Measurements from ENCODE around the gene RABEP2. TPM values are rescaled to one million over a fixed set of nuclear protein-coding genes. Genes with fewer than 3 reads are reported as not detected.

RABEP2 gene
- total RNA-seq, 2 donors from 2014 or later: 10.8 to 14.1 TPM

DNA sequence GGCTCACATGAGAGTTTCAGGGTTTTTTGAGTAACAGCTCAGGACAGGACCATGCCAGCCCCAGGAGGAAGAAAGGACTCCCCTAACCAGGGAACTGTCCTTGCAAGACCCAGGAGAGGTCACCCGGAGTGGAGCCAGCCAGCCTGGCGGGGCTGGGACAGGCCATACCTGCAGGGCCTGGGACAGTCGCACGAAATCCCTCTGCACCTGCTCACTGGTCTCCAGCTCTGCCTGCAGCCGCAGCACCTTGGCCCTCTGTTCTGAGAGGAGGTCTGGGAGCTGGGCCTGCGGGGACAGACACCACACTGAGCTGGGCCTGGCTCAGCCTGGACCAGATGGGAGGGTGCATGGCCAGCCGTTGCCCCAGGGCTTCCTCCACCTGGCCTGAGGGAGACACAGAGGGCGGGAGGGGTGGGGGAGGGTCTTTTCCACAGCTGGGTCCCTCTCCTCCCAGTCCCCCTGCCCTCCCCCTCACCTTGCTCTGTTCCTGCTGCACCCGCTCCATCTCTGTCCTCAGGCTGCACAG is 19.7 kb downstream of the RABEP2 start:
- Mint-ChIP-seq H3K27ac (no peak overlapping the region), H3K27me3 (ENCODE audit: low read depth) (no peaks in the 10 kb centered on the region), H3K4me1 (ENCODE audit: low read depth) (no peaks in the 10 kb centered on the region), H3K9me3 (no peaks in the 10 kb centered on the region), H3K4me3 (no peak overlapping the region), H3K36me3 (ENCODE audit: insufficient read depth in 2 of 2) (no peaks in the 10 kb centered on the region)
- ATAC-seq (replicated peaks in 1 of 2) (no peak), DNase-seq (no peak)

DNA sequence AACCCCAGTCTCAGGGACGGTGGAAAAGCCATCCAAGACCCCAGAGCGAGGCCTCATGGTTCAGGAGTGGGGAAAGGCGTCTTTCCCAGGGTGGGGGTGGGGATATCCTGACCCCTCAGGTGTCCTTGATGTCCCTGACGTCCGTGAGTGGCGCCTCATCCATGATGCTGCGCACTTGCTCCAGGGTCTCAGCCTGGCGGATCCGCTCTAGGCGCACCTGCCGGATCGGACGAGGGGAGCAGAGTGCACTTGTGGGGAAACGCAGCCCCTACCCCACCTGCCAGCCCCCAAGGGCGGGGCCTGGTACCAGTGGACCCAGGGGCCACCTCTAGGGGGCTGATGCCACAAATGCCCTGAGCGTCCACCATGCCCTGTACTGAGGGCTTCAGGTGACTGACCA is 20.2 kb downstream of the RABEP2 start:
- Mint-ChIP-seq H3K4me1 (ENCODE audit: low read depth) (no peaks in the 10 kb centered on the region), H3K27ac (no peak overlapping the region), H3K4me3 (no peak overlapping the region), H3K36me3 (ENCODE audit: insufficient read depth in 2 of 2) (no peaks in the 10 kb centered on the region), H3K9me3 (no peaks in the 10 kb centered on the region), H3K27me3 (ENCODE audit: low read depth) (no peaks in the 10 kb centered on the region)
- no peak for DNase-seq
- no peak for ATAC-seq (replicated peaks in 1 of 2)

DNA sequence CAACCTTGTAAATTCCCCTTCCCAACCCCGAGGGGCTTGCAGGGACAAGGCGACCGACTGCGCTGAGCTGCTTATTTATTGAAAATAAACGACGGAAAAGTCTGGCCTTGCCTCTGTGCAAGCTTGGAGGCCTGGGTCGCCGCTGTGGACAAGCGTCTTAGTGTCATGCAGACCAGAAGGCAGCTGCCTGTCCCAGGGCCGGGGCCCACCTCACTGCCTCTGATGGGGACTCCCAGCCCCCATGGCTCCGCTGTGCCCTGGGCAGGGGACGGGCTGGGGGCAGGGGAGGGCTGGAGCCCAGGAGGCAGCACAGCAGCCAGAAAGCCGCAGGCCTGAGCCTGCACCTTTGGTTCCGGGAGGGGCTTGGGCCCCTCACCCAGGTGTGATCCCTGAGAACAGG is 20.7 kb downstream of the RABEP2 start:
- H3K27me3 Mint-ChIP-seq (ENCODE audit: low read depth): no peaks in the 10 kb centered on the region
- no peak for DNase-seq
- H3K4me3 Mint-ChIP-seq: no peak overlapping the region
- no peaks in the 10 kb centered on the region for H3K4me1 Mint-ChIP-seq (ENCODE audit: low read depth)
- H3K9me3 Mint-ChIP-seq: no peaks in the 10 kb centered on the region
- H3K36me3 Mint-ChIP-seq (ENCODE audit: insufficient read depth in 2 of 2): no peaks in the 10 kb centered on the region
- H3K27ac Mint-ChIP-seq: no peak overlapping the region
- no peak for ATAC-seq (replicated peaks in 1 of 2)

DNA sequence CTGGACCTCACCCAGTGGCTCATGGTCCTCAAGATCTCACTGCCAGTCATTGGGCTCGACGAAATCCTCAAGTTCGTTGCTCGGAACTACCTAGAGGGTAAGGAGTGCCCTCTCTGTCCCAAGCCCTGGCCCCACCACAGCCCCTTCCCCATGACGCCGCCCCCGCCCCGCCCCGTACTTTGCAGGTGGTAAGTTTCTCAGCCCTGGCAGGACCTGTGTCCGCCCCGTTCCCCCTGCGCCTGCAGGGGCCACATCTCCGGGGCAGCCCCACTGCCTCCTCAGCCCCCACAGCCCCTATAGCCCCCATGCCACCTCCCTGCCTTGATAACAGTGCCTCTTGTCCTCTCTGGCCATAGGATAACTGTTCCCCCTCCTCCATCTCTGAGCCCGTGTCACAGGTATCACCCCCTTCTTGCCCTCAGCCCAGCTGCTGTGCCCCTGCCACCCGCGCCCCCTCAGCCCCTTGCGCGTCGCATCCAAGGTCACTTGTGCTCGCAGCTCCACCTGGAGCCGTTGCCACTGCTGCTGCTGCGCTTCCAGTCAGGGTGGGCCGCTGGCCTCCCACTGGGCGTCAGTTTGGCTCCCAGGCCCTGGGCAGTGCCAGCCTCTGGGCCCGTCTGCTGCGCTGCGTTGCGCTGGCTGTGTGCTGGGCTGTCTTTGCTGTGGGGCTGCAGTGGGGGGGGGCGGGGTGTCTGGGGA is 21.5 kb downstream of the RABEP2 start:
- no peaks in the 10 kb centered on the region for H3K27me3 Mint-ChIP-seq (ENCODE audit: low read depth)
- H3K4me3 Mint-ChIP-seq: no peak overlapping the region
- no peak overlapping the region for H3K27ac Mint-ChIP-seq
- ATAC-seq (replicated peaks in 1 of 2): no peak
- no peaks in the 10 kb centered on the region for H3K36me3 Mint-ChIP-seq (ENCODE audit: insufficient read depth in 2 of 2)
- no peaks in the 10 kb centered on the region for H3K4me1 Mint-ChIP-seq (ENCODE audit: low read depth)
- DNase-seq: no peak
- H3K9me3 Mint-ChIP-seq: no peaks in the 10 kb centered on the region

DNA sequence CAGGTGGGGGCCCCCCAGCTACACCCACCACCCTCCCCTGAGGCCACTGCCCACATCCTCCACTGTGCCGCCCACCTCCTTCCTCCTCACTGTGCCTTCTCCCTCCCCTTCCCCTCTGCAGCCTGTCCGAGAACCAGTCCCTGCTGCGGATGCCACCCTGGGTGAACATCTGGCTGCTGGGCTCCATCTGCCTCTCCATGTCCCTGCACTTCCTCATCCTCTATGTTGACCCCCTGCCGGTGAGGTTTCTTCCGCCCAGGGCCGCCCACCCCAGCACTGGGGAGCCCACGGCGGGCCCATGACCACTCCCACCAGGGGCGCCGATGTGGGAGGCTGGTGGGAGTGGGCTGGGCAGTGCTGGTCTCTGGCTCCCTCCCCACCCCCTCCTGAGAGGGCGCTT is 22.1 kb downstream of the RABEP2 start:
- no peak overlapping the region for H3K27ac Mint-ChIP-seq
- ATAC-seq (replicated peaks in 1 of 2): peak in 1 of 2 donors; percentile 18
- no peaks in the 10 kb centered on the region for H3K9me3 Mint-ChIP-seq
- H3K27me3 Mint-ChIP-seq (ENCODE audit: low read depth): no peaks in the 10 kb centered on the region
- no peak for DNase-seq
- H3K4me3 Mint-ChIP-seq: no peak overlapping the region
- H3K4me1 Mint-ChIP-seq (ENCODE audit: low read depth): no peaks in the 10 kb centered on the region
- no peaks in the 10 kb centered on the region for H3K36me3 Mint-ChIP-seq (ENCODE audit: insufficient read depth in 2 of 2)

DNA sequence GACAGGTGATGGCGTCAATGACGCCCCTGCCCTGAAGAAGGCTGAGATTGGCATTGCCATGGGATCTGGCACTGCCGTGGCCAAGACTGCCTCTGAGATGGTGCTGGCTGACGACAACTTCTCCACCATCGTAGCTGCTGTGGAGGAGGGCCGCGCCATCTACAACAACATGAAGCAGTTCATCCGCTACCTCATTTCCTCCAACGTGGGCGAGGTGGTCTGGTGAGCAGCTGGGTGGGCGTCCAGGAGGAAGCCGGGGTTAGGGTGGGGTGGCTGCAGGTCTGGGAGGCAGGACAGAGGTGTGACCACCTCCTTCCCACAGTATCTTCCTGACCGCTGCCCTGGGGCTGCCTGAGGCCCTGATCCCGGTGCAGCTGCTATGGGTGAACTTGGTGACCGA is 23.2 kb downstream of the RABEP2 start:
- Mint-ChIP-seq H3K9me3 (no peaks in the 10 kb centered on the region), H3K27me3 (ENCODE audit: low read depth) (no peaks in the 10 kb centered on the region), H3K27ac (no peak overlapping the region), H3K4me3 (no peak overlapping the region), H3K4me1 (ENCODE audit: low read depth) (no peaks in the 10 kb centered on the region), H3K36me3 (ENCODE audit: insufficient read depth in 2 of 2) (no peaks in the 10 kb centered on the region)
- DNase-seq (no peak), ATAC-seq (replicated peaks in 1 of 2) (no peak)

DNA sequence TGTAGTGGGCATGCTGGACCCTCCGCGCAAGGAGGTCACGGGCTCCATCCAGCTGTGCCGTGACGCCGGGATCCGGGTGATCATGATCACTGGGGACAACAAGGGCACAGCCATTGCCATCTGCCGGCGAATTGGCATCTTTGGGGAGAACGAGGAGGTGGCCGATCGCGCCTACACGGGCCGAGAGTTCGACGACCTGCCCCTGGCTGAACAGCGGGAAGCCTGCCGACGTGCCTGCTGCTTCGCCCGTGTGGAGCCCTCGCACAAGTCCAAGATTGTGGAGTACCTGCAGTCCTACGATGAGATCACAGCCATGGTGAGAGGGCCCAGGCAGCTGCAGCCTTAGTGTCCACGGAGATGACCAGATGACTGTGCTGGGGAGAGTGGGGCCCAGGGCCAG is 24.4 kb downstream of the RABEP2 start:
- Mint-ChIP-seq H3K9me3 (no peaks in the 10 kb centered on the region), H3K27ac (no peak overlapping the region), H3K4me1 (ENCODE audit: low read depth) (no peaks in the 10 kb centered on the region), H3K27me3 (ENCODE audit: low read depth) (no peaks in the 10 kb centered on the region), H3K36me3 (ENCODE audit: insufficient read depth in 2 of 2) (no peaks in the 10 kb centered on the region), H3K4me3 (no peak overlapping the region)
- DNase-seq (no peak), ATAC-seq (replicated peaks in 1 of 2) (no peak)

DNA sequence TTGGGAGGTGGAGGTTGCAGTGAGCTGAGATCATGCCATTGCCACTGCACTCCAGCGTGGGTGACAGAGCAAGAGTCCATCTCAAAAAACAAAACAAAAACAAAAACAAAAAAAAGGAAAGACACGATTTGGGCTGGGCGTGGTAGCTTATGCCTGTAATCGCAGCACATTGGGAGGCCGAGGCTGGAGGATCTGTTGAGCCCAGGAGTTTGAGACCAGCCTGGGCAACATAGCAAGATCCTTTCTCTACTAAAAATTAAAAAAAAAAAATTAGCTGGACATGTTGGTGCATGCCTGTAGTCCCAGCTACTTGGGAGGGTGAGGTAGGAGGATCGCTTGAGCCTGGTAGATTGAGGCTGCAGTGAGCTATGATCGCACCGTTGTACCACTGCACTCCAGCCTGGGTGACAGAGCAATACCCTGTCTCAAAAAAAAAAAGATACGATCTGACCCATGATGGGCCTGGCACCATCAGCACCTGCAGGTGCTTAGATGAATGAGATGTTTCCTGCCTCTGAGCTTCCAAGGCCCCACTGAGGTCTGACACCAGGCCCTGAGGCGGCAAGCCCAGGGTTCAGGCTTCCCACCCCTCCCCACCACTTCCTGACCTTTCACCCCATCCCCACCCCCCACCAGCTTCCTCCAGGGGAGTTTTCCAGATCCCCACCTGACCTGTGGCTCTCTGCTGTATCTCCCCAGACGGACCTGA is 25.0 kb downstream of the RABEP2 start:
- DNase-seq (no peak), ATAC-seq (replicated peaks in 1 of 2) (no peak)
- H3K9me3 Mint-ChIP-seq: no peaks in the 10 kb centered on the region
- H3K27ac Mint-ChIP-seq: no peak overlapping the region
- H3K36me3 Mint-ChIP-seq (ENCODE audit: insufficient read depth in 2 of 2): no peaks in the 10 kb centered on the region
- H3K4me3 Mint-ChIP-seq: no peak overlapping the region
- H3K27me3 Mint-ChIP-seq (ENCODE audit: low read depth): no peaks in the 10 kb centered on the region
- no peaks in the 10 kb centered on the region for H3K4me1 Mint-ChIP-seq (ENCODE audit: low read depth)

DNA sequence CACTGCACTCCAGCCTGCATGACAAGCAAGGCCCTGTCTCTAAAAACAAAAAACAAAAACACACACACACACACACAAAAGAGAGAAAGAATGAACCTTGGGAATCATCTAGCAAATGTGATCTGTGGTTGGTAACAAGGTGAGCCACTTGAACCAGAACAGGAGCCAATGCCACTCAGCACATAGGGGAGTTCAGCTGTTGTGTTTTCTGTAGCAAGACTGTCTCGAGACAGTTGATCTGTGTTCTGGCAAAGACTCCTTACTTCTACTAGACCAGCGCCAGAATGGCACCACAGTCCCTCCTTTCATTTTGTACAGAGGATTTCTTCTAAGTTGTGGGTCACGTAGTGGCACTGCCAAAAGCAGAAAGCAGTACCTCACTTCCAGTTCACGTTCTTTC is 26.1 kb downstream of the RABEP2 start:
- H3K27me3 Mint-ChIP-seq (ENCODE audit: low read depth): no peaks in the 10 kb centered on the region
- ATAC-seq (replicated peaks in 1 of 2) (no peak), DNase-seq (no peak)
- no peak overlapping the region for H3K4me3 Mint-ChIP-seq
- H3K36me3 Mint-ChIP-seq (ENCODE audit: insufficient read depth in 2 of 2): no peaks in the 10 kb centered on the region
- H3K9me3 Mint-ChIP-seq: no peaks in the 10 kb centered on the region
- H3K27ac Mint-ChIP-seq: no peak overlapping the region
- no peaks in the 10 kb centered on the region for H3K4me1 Mint-ChIP-seq (ENCODE audit: low read depth)

DNA sequence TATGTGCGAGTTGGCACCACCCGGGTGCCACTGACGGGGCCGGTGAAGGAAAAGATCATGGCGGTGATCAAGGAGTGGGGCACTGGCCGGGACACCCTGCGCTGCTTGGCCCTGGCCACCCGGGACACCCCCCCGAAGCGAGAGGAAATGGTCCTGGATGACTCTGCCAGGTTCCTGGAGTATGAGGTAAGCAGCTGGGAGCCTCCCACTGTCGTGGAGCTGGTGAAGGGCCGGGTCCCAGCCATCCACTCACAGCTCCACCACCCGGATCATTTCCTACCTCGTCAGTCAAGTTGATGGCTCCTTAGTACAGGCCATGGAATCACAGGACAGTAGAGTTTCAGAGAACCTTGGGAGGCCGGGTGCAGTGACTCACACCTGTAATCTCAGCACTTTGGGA is 26.8 kb downstream of the RABEP2 start:
- ATAC-seq (replicated peaks in 1 of 2): no peak
- Mint-ChIP-seq H3K9me3 (no peaks in the 10 kb centered on the region), H3K27ac (no peak overlapping the region), H3K4me1 (ENCODE audit: low read depth) (no peaks in the 10 kb centered on the region), H3K27me3 (ENCODE audit: low read depth) (no peaks in the 10 kb centered on the region), H3K4me3 (no peak overlapping the region), H3K36me3 (ENCODE audit: insufficient read depth in 2 of 2) (no peaks in the 10 kb centered on the region)
- DNase-seq: no peak

DNA sequence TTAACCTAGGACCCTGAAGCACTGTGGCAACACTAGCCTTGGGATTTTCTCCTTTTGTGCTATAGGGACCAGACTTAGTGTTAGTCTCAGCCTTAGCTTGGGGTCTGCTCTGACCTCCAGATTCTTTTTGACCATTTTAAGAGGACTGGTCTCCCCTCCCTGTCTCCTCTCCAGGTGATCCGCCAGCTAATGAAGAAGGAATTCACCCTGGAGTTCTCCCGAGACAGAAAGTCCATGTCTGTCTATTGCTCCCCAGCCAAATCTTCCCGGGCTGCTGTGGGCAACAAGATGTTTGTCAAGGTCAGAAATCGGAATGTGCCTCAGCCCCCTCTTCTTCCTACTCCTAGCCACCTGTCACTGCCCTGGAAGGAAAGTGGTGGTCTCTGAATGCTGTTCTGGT is 27.2 kb downstream of the RABEP2 start:
- Mint-ChIP-seq H3K9me3 (no peaks in the 10 kb centered on the region), H3K4me3 (no peak overlapping the region), H3K36me3 (ENCODE audit: insufficient read depth in 2 of 2) (no peaks in the 10 kb centered on the region), H3K27ac (no peak overlapping the region), H3K4me1 (ENCODE audit: low read depth) (no peaks in the 10 kb centered on the region), H3K27me3 (ENCODE audit: low read depth) (no peaks in the 10 kb centered on the region)
- no peak for DNase-seq
- ATAC-seq (replicated peaks in 1 of 2): no peak

DNA sequence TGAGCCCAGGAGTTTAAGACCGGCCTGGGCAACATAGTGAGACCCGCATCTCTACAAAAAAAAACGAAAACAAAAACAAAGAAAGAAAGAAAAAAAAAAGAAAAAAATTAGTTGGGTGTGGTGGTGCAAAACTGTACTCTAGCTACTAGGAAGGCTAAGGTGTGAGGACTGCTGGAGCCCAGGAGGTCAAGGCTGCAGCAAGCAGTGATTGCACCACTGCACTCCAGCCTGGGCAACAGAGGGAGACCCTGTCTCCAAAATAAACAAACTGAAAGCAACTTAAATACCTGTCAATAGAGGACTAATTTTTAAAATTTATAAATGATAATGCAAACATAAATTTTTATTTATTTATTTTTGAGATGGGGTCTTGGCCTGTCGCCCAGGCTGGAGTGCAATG is 29.4 kb downstream of the RABEP2 start:
- no peak overlapping the region for H3K27ac Mint-ChIP-seq
- no peaks in the 10 kb centered on the region for H3K4me1 Mint-ChIP-seq (ENCODE audit: low read depth)
- DNase-seq (no peak), ATAC-seq (replicated peaks in 1 of 2) (no peak)
- no peaks in the 10 kb centered on the region for H3K36me3 Mint-ChIP-seq (ENCODE audit: insufficient read depth in 2 of 2)
- no peaks in the 10 kb centered on the region for H3K9me3 Mint-ChIP-seq
- H3K4me3 Mint-ChIP-seq: no peak overlapping the region
- H3K27me3 Mint-ChIP-seq (ENCODE audit: low read depth): no peaks in the 10 kb centered on the region

DNA sequence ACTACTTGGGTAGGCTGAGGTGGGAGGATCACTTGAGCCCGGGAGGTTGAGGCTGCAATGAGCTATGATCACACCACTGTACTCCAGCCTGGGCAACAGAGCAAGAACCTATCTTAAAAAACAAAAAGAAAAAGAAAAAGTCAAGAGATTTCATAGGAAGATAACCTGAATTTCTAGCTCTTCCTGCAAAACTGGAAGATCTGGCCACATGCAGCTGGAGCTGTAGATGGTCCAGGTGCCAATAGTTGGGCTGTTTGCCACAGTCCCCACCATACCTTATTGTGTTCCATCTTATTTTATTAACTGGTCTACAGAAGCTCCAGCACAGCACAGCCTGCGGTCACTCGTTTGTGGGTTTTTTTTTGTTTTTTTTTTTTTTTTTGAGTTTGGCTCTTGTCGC is 31.7 kb downstream of the RABEP2 start:
- DNase-seq (no peak), ATAC-seq (replicated peaks in 1 of 2) (no peak)
- H3K27ac Mint-ChIP-seq: no peak overlapping the region
- H3K4me1 Mint-ChIP-seq (ENCODE audit: low read depth): no peaks in the 10 kb centered on the region
- no peaks in the 10 kb centered on the region for H3K27me3 Mint-ChIP-seq (ENCODE audit: low read depth)
- H3K9me3 Mint-ChIP-seq: no peaks in the 10 kb centered on the region
- no peaks in the 10 kb centered on the region for H3K36me3 Mint-ChIP-seq (ENCODE audit: insufficient read depth in 2 of 2)
- no peak overlapping the region for H3K4me3 Mint-ChIP-seq

All from activated T-cell treated with anti-CD3 and anti-CD28 coated beads, Interleukin-2, amount 50 U/mL, for 72 hours (primary cell).